NB4 (cell line): ENCODE measurements around the gene NUMB.

Source experiments
- DNase-seq: peaks from one replicate; pipeline ENCODE4 v3.0.0; 2010; ENCODE audit warnings: low read depth
- H3K4me3 ChIP-seq: one replicate; pipeline ENCODE4 v1.5.1; 2011; ENCODE audit warnings: mild to moderate bottlenecking, low read depth, low read length, moderate library complexity
- MYC ChIP-seq: IDR thresholded peaks from 2 replicates; pipeline ENCODE4 v1.6.1; 2011; ENCODE audit warnings: low read depth, low read length
- POLR2A ChIP-seq: IDR thresholded peaks from 2 replicates; pipeline ENCODE4 v1.6.1; 2011; ENCODE audit warnings: mild to moderate bottlenecking; ENCODE audit not compliant: insufficient read length; ENCODE audit errors: extremely low read depth
- TF ChIP-seq, protein P1 (sequence below): IDR thresholded peaks from one replicate; pipeline ENCODE4 v1.5.1; 2012; ENCODE audit warnings: low read depth, low read length
- TF ChIP-seq, protein P2 (sequence below): IDR thresholded peaks from 2 replicates; pipeline ENCODE4 v1.6.1; 2011; ENCODE audit warnings: low read depth, low read length

NUMB gene

DNA sequence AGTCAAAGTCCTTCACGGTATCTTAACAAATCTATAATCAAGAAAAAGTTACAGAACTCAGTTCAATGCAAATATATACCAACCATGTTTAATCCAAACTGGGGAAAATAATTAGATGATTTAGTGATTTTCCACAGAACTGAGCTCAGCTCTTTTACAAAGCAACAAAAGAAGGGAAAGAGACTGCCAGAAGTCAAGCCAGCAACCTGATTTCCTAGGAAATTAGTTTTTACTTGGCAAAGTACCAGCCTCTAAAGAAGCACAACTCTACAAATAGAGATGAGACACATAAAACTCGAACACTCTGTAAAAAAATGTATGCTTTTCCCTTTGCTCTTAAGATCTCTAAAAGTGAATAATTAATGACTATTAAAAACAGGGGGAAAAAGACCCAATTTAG lies 19.4 kb downstream of the NUMB start:
- DNase-seq = no peak
- TF ChIP-seq POLR2A = no peak
- TF ChIP-seq, protein P1, sequence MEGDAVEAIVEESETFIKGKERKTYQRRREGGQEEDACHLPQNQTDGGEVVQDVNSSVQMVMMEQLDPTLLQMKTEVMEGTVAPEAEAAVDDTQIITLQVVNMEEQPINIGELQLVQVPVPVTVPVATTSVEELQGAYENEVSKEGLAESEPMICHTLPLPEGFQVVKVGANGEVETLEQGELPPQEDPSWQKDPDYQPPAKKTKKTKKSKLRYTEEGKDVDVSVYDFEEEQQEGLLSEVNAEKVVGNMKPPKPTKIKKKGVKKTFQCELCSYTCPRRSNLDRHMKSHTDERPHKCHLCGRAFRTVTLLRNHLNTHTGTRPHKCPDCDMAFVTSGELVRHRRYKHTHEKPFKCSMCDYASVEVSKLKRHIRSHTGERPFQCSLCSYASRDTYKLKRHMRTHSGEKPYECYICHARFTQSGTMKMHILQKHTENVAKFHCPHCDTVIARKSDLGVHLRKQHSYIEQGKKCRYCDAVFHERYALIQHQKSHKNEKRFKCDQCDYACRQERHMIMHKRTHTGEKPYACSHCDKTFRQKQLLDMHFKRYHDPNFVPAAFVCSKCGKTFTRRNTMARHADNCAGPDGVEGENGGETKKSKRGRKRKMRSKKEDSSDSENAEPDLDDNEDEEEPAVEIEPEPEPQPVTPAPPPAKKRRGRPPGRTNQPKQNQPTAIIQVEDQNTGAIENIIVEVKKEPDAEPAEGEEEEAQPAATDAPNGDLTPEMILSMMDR = no peak
- H3K4me3 ChIP-seq = no peak overlapping the region

DNA sequence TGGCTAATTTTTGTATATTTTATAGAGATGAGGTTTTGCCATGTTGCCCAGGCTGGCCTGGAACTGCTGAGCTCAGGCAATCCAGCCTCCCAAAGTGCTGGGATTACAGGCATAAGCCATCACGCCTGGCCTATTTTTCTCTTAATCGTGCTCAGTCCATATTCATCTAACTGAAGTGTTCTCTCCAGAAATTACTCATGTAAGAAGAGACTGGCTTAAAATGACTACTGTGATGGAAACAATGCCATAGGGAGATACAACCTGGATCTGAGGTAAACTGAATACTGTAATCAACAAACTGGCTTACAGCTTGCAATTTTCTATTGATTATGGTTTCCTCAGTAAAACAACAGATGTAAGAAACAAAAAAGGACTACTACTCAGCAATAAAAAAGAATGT lies 21.1 kb downstream of the NUMB start:
- TF ChIP-seq, protein P1 = no peak
- no peak for TF ChIP-seq POLR2A
- no peak for TF ChIP-seq MYC
- TF ChIP-seq, protein P2, sequence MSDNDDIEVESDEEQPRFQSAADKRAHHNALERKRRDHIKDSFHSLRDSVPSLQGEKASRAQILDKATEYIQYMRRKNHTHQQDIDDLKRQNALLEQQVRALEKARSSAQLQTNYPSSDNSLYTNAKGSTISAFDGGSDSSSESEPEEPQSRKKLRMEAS = no peak
- no peak for DNase-seq
- H3K4me3 ChIP-seq = no peak overlapping the region

GRCh38 chr14:73432124-73432523 lies 26.2 kb downstream of the NUMB start:
- DNase-seq = no peak
- TF ChIP-seq, protein P1 = no peak
- TF ChIP-seq POLR2A (no peak), MYC (no peak)
- TF ChIP-seq, protein P2 = no peak
- H3K4me3 ChIP-seq = no peak overlapping the region

GRCh38 chr14:73428353-73428824 lies 30.0 kb downstream of the NUMB start:
- no peak for DNase-seq
- TF ChIP-seq, protein P1 = no peak
- TF ChIP-seq MYC = no peak
- no peak for TF ChIP-seq POLR2A
- TF ChIP-seq, protein P2 = no peak

DNA sequence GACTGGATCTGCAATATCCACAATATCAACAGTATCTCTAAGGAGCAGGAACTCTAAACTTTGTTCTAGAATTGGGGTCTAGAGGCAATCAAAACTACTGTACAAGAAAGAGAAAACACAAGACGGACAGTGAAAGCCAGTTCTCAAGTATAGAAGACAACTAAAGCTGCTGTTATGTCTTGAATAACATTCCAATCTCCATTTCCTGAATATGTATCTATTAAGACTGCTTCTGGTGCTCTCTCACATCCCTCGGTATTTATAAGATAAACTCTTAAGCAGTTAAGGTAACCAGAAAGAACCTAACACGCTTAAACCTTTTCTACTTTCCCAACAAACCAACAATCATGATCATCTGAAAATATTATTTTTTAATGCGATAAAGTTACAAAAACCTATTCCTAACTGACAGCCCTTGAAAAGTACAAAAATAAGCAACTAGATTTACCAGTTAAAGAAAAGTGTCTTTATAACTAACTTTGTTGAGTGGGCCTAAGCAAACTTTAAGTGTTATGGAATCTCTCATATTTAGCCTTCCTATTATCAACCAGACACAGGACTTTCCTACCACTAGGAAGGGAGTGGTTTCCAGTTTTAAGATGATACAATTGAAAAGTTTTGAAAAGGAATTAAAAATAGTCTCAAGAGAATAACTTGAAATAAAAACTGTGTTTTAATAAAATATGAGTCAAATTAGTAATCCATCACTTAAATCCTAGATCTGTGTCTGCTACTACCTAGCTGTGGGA lies 30.7 kb downstream of the NUMB start:
- no peak for DNase-seq

More at GRCh38 chr14:73428353-73428824, 30.0 kb downstream of the NUMB start:
- no peak overlapping the region for H3K4me3 ChIP-seq

More for the DNA sequence above, 30.7 kb downstream of the NUMB start:
- TF ChIP-seq MYC = no peak
- no peak for TF ChIP-seq POLR2A
- TF ChIP-seq, protein P2 = no peak
- TF ChIP-seq, protein P1 = no peak
- no peak overlapping the region for H3K4me3 ChIP-seq
